H1 (cell line): ENCODE measurements around the gene NR4A2. TPM values are rescaled to one million over a fixed set of nuclear protein-coding genes. Genes with fewer than 3 reads are reported as not detected.

Experiments
- CTCF ChIA-PET: fragments of 300-600 bp; sonication (Branson Sonifier 250); formaldehyde crosslinking; loops from one replicate; lab custom pipeline; 2021; ENCODE audit not compliant: partially characterized antibody; lab: Charles Lee
- POLR2A ChIA-PET: fragments of 300-600 bp; sonication (Branson Sonifier 250); formaldehyde crosslinking; loops from one replicate; lab custom pipeline; 2021; ENCODE audit warnings: inconsistent platforms; ENCODE audit not compliant: partially characterized antibody; lab: Charles Lee
- DNase-seq, 2 experiments: peaks; one replicate each; pipeline versions ENCODE4 v3.0.0 to v3.0.0-alpha.2; 2010 to 2022; ENCODE audit warnings: low spot score in 2 of 2, low read depth in 1 of 2, mixed read lengths in 1 of 2
- FAIRE-seq: peaks from 2 replicates; lab custom pipeline; 2011; peaks lifted over from hg19 to GRCh38; lab: Jason Lieb, UNC
- H2AFZ ChIP-seq: 2 replicates; pipeline ENCODE4 v1.8.1; 2012; ENCODE audit warnings: low read length, inconsistent platforms
- H2AK5ac ChIP-seq: 2 replicates; pipeline ENCODE4 v1.6.1; 2013; ENCODE audit warnings: low read depth, low read length
- H2BK120ac ChIP-seq: replicated peaks from 2 replicates; pipeline ENCODE3; 2013; ENCODE audit warnings: low read depth, low read length, inconsistent platforms
- H2BK12ac ChIP-seq: 2 replicates; pipeline ENCODE4 v1.6.1; 2013; ENCODE audit warnings: low read depth, low read length
- H2BK15ac ChIP-seq: 2 replicates; pipeline ENCODE4 v1.6.1; 2013; ENCODE audit warnings: low read length
- H2BK20ac ChIP-seq: 2 replicates; pipeline ENCODE4 v1.6.1; 2013; ENCODE audit warnings: low read length
- H2BK5ac ChIP-seq: 2 replicates; pipeline ENCODE4 v1.6.1; 2013; ENCODE audit warnings: low read depth, low read length
- H3K14ac ChIP-seq: 2 replicates; pipeline ENCODE4 v1.6.1; 2013; ENCODE audit warnings: inconsistent platforms; ENCODE audit not compliant: insufficient read length
- H3K18ac ChIP-seq: 2 replicates; pipeline ENCODE4 v1.6.1; 2013; ENCODE audit warnings: low read length; ENCODE audit errors: extremely low read depth
- H3K23ac ChIP-seq: 2 replicates; pipeline ENCODE4 v1.6.1; 2013; ENCODE audit warnings: inconsistent platforms; ENCODE audit not compliant: insufficient read length
- H3K23me2 ChIP-seq: 2 replicates; pipeline ENCODE4 v1.6.1; 2013; ENCODE audit warnings: low read depth, low read length
- H3K27ac ChIP-seq: 2 replicates; pipeline ENCODE4 v1.6.1; 2011; ENCODE audit warnings: low read depth, low read length, inconsistent platforms
- H3K27me3 ChIP-seq, 4 experiments: replicated peaks in 1 of 4; 1 replicate in 1 of 4; 2 replicates in 3 of 4; pipeline versions ENCODE4 v1.6.1 to v1.8.1; 2011 to 2013; ENCODE audit warnings: low read length in 3 of 4, mild to moderate bottlenecking in 3 of 4, inconsistent platforms in 2 of 4, mixed read lengths in 2 of 4, moderate library complexity in 1 of 4; ENCODE audit not compliant: control insufficient read depth in 3 of 4, insufficient read depth in 3 of 4; ENCODE audit errors: extremely low read depth in 1 of 4
- H3K36me3 ChIP-seq, 4 experiments: 2 replicates each; pipeline versions ENCODE4 v1.6.1 to v1.8.1; 2011 to 2013; ENCODE audit warnings: mild to moderate bottlenecking in 4 of 4, low read length in 3 of 4, moderate library complexity in 2 of 4, control low read depth in 1 of 4, inconsistent platforms in 1 of 4; ENCODE audit not compliant: insufficient read depth in 4 of 4, control insufficient read depth in 2 of 4
- H3K4ac ChIP-seq: replicated peaks from 2 replicates; pipeline ENCODE3; 2013; ENCODE audit warnings: low read length, low read depth, mixed read lengths, inconsistent platforms; ENCODE audit not compliant: insufficient read length
- H3K4me1 ChIP-seq, 4 experiments: replicated peaks in 1 of 4; 1 replicate in 1 of 4; 2 replicates in 3 of 4; pipeline versions ENCODE4 v1.6.1 to v1.8.1; 2011 to 2013; ENCODE audit warnings: low read length in 3 of 4, inconsistent platforms in 2 of 4, mixed read lengths in 1 of 4; ENCODE audit not compliant: insufficient read depth in 4 of 4, control insufficient read depth in 3 of 4
- H3K4me2 ChIP-seq, 2 experiments: 2 replicates each; pipeline versions ENCODE4 v1.6.1 to v1.8.1; 2011 to 2013; ENCODE audit warnings: low read depth in 2 of 2, low read length in 2 of 2, control low read depth in 1 of 2, inconsistent platforms in 1 of 2, mild to moderate bottlenecking in 1 of 2; ENCODE audit not compliant: insufficient read depth in 1 of 2
- H3K4me3 ChIP-seq, 4 experiments: fragments of 200-600, 300-600 bp in 1 of 4; sonication (generic), shearing (Covaris generic), sonication (Bioruptor Twin) in 1 of 4; 2 replicates each; pipeline versions ENCODE4 v1.5.1 to v1.8.1; 2011 to 2016; ENCODE audit warnings: low read length in 4 of 4, low read depth in 3 of 4, control low read depth in 2 of 4, inconsistent platforms in 2 of 4, mild to moderate bottlenecking in 2 of 4, mixed read lengths in 1 of 4, moderate library complexity in 1 of 4; ENCODE audit not compliant: insufficient read depth in 2 of 4; ENCODE audit errors: extremely low read depth in 1 of 4
- H3K56ac ChIP-seq: replicated peaks from 2 replicates; pipeline ENCODE3; 2013; ENCODE audit warnings: low read depth, mild to moderate bottlenecking, mixed read lengths, low read length, inconsistent platforms; ENCODE audit not compliant: insufficient read length
- H3K79me1 ChIP-seq: 2 replicates; pipeline ENCODE4 v1.6.1; 2013; ENCODE audit warnings: low read depth, low read length, control low read depth
- H3K79me2 ChIP-seq, 2 experiments: 2 replicates each; pipeline versions ENCODE4 v1.6.1 to v1.8.1; 2012 to 2013; ENCODE audit warnings: low read length in 2 of 2, mild to moderate bottlenecking in 2 of 2, inconsistent platforms in 1 of 2; ENCODE audit not compliant: insufficient read depth in 2 of 2, control insufficient read depth in 1 of 2
- H3K9ac ChIP-seq, 4 experiments: replicated peaks in 1 of 4; 1 replicate in 1 of 4; 2 replicates in 3 of 4; pipeline versions ENCODE4 v1.6.1 to v1.8.1; 2011 to 2013; ENCODE audit warnings: low read depth in 3 of 4, low read length in 3 of 4, control low read depth in 2 of 4, mild to moderate bottlenecking in 2 of 4, moderate library complexity in 2 of 4, inconsistent platforms in 1 of 4; ENCODE audit errors: extremely low read depth in 1 of 4
- H3K9me3 ChIP-seq, 2 experiments: 2 replicates each; pipeline versions ENCODE4 v1.6.1 to v1.8.1; 2012 to 2013; ENCODE audit warnings: mild to moderate bottlenecking in 2 of 2, moderate library complexity in 2 of 2, control low read depth in 1 of 2, inconsistent platforms in 1 of 2, low read depth in 1 of 2, low read length in 1 of 2, mixed read lengths in 1 of 2; ENCODE audit not compliant: insufficient read depth in 2 of 2
- H4K20me1 ChIP-seq, 2 experiments: replicated peaks in 1 of 2; 2 replicates each; pipeline versions ENCODE3 to v1.8.1; 2011 to 2013; ENCODE audit warnings: inconsistent platforms in 2 of 2, low read length in 2 of 2, mild to moderate bottlenecking in 1 of 2; ENCODE audit not compliant: insufficient read depth in 2 of 2, control insufficient read depth in 1 of 2
- H4K5ac ChIP-seq: 2 replicates; pipeline ENCODE4 v1.6.1; 2013; ENCODE audit warnings: low read length, low read depth, mixed read lengths, inconsistent platforms; ENCODE audit not compliant: insufficient read length
- H4K8ac ChIP-seq: 2 replicates; pipeline ENCODE4 v1.8.0; 2013; ENCODE audit warnings: mild to moderate bottlenecking, moderate library complexity, low read length, inconsistent platforms; ENCODE audit not compliant: insufficient read depth; ENCODE audit errors: extremely low read depth
- H4K91ac ChIP-seq: replicated peaks from 2 replicates; pipeline ENCODE3; 2013; ENCODE audit warnings: low read length, mixed read lengths, inconsistent platforms; ENCODE audit not compliant: insufficient read length
- ASH2L ChIP-seq: fragments of 200-600, 300-600 bp; sonication (generic); IDR thresholded peaks from one replicate; pipeline ENCODE4 v1.7.1; 2017; ENCODE audit warnings: low read length
- BCL11A ChIP-seq, 2 experiments: IDR thresholded peaks; one replicate each; pipeline ENCODE4 v1.6.1; 2011; ENCODE audit warnings: low read depth in 2 of 2, low read length in 2 of 2, mild to moderate bottlenecking in 2 of 2
- CHD2 ChIP-seq: IDR thresholded peaks from 2 replicates; pipeline ENCODE4 v1.6.1; 2012; ENCODE audit warnings: low read length, improper control_type of control experiment
- EGR1 ChIP-seq: IDR thresholded peaks from 2 replicates; pipeline ENCODE4 v1.6.1; 2011; ENCODE audit warnings: low read depth, low read length, borderline replicate concordance
- POLR2A ChIP-seq, 2 experiments: IDR thresholded peaks; 1 replicate in 1 of 2; 2 replicates in 1 of 2; pipeline ENCODE4 v1.6.1; 2011; ENCODE audit warnings: low read depth in 2 of 2, low read length in 2 of 2, mild to moderate bottlenecking in 2 of 2; ENCODE audit errors: control extremely low read depth in 1 of 2
- RFX5 ChIP-seq: IDR thresholded peaks from 2 replicates; pipeline ENCODE4 v1.6.1; 2011; ENCODE audit warnings: low read depth, low read length, improper control_type of control experiment, borderline replicate concordance
- RNF2 ChIP-seq: fragments of 200-900, 300-1000 bp; sonication (generic); IDR thresholded peaks from 2 replicates; pipeline ENCODE4 v1.7.1; 2016; ENCODE audit warnings: borderline replicate concordance, low read depth, mild to moderate bottlenecking, antibody characterized with exemption, low read length; ENCODE audit not compliant: poor library complexity, severe bottlenecking; ENCODE audit errors: missing control alignments
- SIN3A ChIP-seq, 2 experiments: IDR thresholded peaks in 1 of 2; conservative IDR thresholded peaks in 1 of 2; 2 replicates each; pipeline ENCODE4 v1.6.1; 2011 to 2012; ENCODE audit warnings: low read length in 2 of 2, improper control_type of control experiment in 1 of 2, low read depth in 1 of 2, mild to moderate bottlenecking in 1 of 2
- SIRT6 ChIP-seq: IDR thresholded peaks from one replicate; pipeline ENCODE4 v1.7.1; 2012; ENCODE audit warnings: low read length, inconsistent platforms
- SP4 ChIP-seq: IDR thresholded peaks from 2 replicates; pipeline ENCODE4 v1.6.1; 2012; ENCODE audit warnings: low read length, inconsistent platforms
- TBP ChIP-seq: IDR thresholded peaks from 2 replicates; pipeline ENCODE4 v1.6.1; 2011; ENCODE audit warnings: low read depth, low read length, improper control_type of control experiment
- TEAD4 ChIP-seq: IDR thresholded peaks from 2 replicates; pipeline ENCODE4 v1.6.1; 2012; ENCODE audit warnings: low read depth, low read length, inconsistent platforms, mixed read lengths
- WGBS, 2 experiments: shearing (Covaris generic) in 1 of 2; methylation state at CpG; one replicate each; pipeline versions ENCODE4 v1.1.6 to v1.1.7; 2013 to 2015; ENCODE audit warnings: low lambda C conversion rate in 2 of 2, mixed read lengths in 2 of 2, inconsistent platforms in 1 of 2, low coverage in 1 of 2, missing lambda C conversion rate in 1 of 2; ENCODE audit not compliant: insufficient replicate concordance in 2 of 2, insufficient coverage in 1 of 2, insufficient read length in 1 of 2; ENCODE audit errors: extremely low coverage in 1 of 2, missing lambda C conversion rate in 1 of 2; 5-methylcytosine and 5-hydroxymethylcytosine counted together
- polyA plus RNA-seq, 7 experiments: library from polyadenylated mRNA; depleted of rRNA in 3 of 7; stranded (reverse) in 5 of 7; unstranded in 2 of 7; fragments of >200 nt in 5 of 7; fragments of 200-250 nt in 2 of 7; gene quantifications; 1 replicate in 5 of 7; 2 replicates in 1 of 7; 4 replicates in 1 of 7; pipeline versions ENCODE4 v1.2.1 to v1.2.3, GENCODE V29; 2011 to 2013; ENCODE audit warnings: missing spikeins in 2 of 7, mixed read lengths in 2 of 7
- total RNA-seq: library from RNA; stranded (reverse); fragmentation: NEBNext Ultra II Directional; extraction: Animal tissue kit (Norgen Biotek cat#: 25700); gene quantifications from 2 replicates; pipeline ENCODE4 v1.2.1, GENCODE V29; 2021

The NR4A2 gene
- total and polyA plus RNA-seq, 2 of the 8 experiments (the other 6 are each of a cell fraction or from before 2014, with no cell fraction given): 0.15 to 1.7 TPM

GRCh38 chr2:156341452-156342253 lies 9.1 kb upstream of the NR4A2 start:
- Histone ChIP-seq H3K9ac (peak overlapping the region; percentile 64 to 92 (median 78)), H3K4ac (no peak overlapping the region), H3K27ac (peak overlapping the region; percentile 61; the same call in 1 of the 2 replicates), H3K14ac (peak overlapping the region; percentile 81), H3K23me2 (peaks cover 5% of the 10 kb centered on the region; the same call in 1 of the 2 replicates), H4K20me1 (no peaks in the 10 kb centered on the region), H2BK120ac (no peak overlapping the region), H2AFZ (peak overlapping the region; percentile 93), H3K27me3 (peaks cover 1 to 12% (median 7%) of the 10 kb centered on the region in 4 experiments; a peak in 4 of 7 replicates), H3K4me2 (peak overlapping the region; percentile 74 to 83), H2BK12ac (no peak overlapping the region), H3K9me3 (no peaks in the 10 kb centered on the region), H4K5ac (peak overlapping the region; percentile 57), H2BK5ac (peak overlapping the region; percentile 21; the same call in 1 of the 2 replicates), H3K18ac (peak overlapping the region; percentile 63), H3K56ac (peak overlapping the region; percentile 77), H2BK15ac (no peak overlapping the region), H3K4me1 (no peaks in the 10 kb centered on the region; a peak in 1 of 7 replicates), H3K79me2 (no peaks in the 10 kb centered on the region), H3K23ac (no peak overlapping the region), H4K91ac (peak overlapping the region; percentile 23), H2AK5ac (no peak overlapping the region), H4K8ac (peak overlapping the region; percentile 94), H3K36me3 (no peaks in the 10 kb centered on the region), H3K4me3 (peak overlapping the region; percentile 65 to 99 (median 69)), H3K79me1 (no peaks in the 10 kb centered on the region), H2BK20ac (no peak overlapping the region)
- DNase-seq (peak in 1 of 2 experiments; percentile 85), FAIRE-seq (no peak)
- CTCF ChIA-PET: interaction anchor here (0.6 to 1.7 kb wide), 3 partner anchors 14 to 249 kb away, joined by 3 to 8 read pairs (median 4); no protein-coding TSS in a partner anchor
- 2% methylated on average over 38 of the region's 62 CpGs; no CpG with 5 or more reads in 1 of the 2 experiments for WGBS, 2 experiments
- POLR2A ChIA-PET: interaction anchor here (0.9 to 2.5 kb wide), 8 partner anchors 8 to 95 kb away, joined by 3 to 9 read pairs (median 6); partner anchors contain the start of genes GPD2 and NR4A2
- TF ChIP-seq CHD2 (no peak), RNF2 (no peak), SP4 (no peak), BCL11A (IDR thresholded peaks at IDR 0.05; ENCODE audit: low read depth in 2 of 2, low read length in 2 of 2) (no peak), TEAD4 (no peak), EGR1 (0 out of 2 replicates have a peak, but pooled peaks have one; percentile 33), SIRT6 (no peak), TBP (peak; percentile 14; the same call in 1 of the 2 replicates), POLR2A (IDR thresholded peaks at IDR 0.05; ENCODE audit: control extremely low read depth in 1 of 2, low read depth in 2 of 2, low read length in 2 of 2) (peak in 1 of 2 experiments; percentile 64; a peak in 2 of 3 replicates), SIN3A (conservative IDR thresholded peaks at IDR 0.05 in 1 of 2, IDR thresholded peaks at IDR 0.05 in 1 of 2; ENCODE audit: low read depth in 1 of 2, low read length in 2 of 2) (peak in 1 of 2 experiments; percentile 8; a peak in 1 of 4 replicates), RFX5 (no peak), ASH2L (peak; percentile 98)
